ENCODE measurements around the gene LCAT.
A peak's percentile ranks its signal among the peaks of the same experiment; 100 is the strongest.

Gene LCAT

GRCh38 chr16:67909056-67909742, 34.7 kb downstream of the LCAT start:
- DNase-seq = no peak

GRCh38 chr16:67907397-67908180, 36.3 kb downstream of the LCAT start:
- DNase-seq = no peak

- no peak for DNase-seq
Observed at GRCh38 chr16:67902831-67903230, 41.1 kb downstream of the LCAT start.

GRCh38 chr16:67901734-67902133, 42.2 kb downstream of the LCAT start:
- DNase-seq = no peak

- DNase-seq = no peak
Observed at GRCh38 chr16:67897231-67897630, 46.7 kb downstream of the LCAT start.

GRCh38 chr16:67893743-67894399, 50.0 kb downstream of the LCAT start:
- no peak for DNase-seq

GRCh38 chr16:67892899-67893742, 50.8 kb downstream of the LCAT start, which contains the start of gene PSKH1:
Gene PSKH1, plus strand, starts transcription at chr16:67893254. Its CDS starts 15,496 bp downstream, at chr16:67908750.
- peak; percentile 89 for DNase-seq

- no peak for DNase-seq
Observed at GRCh38 chr16:67892375-67892774, 51.5 kb downstream of the LCAT start.

All from NCI-H748 treated with DMSO at 0.1 percent for 48 hours (cell line).